H1 (cell line): ENCODE measurements around the gene MT2A. TPM values are rescaled to one million over a fixed set of nuclear protein-coding genes. Genes with fewer than 3 reads are reported as not detected.

Experiments used
- CTCF ChIA-PET: fragments of 300-600 bp; sonication (Branson Sonifier 250); formaldehyde crosslinking; loops from one replicate; lab custom pipeline; 2021; ENCODE audit not compliant: partially characterized antibody; lab: Charles Lee
- POLR2A ChIA-PET: fragments of 300-600 bp; sonication (Branson Sonifier 250); formaldehyde crosslinking; loops from one replicate; lab custom pipeline; 2021; ENCODE audit warnings: inconsistent platforms; ENCODE audit not compliant: partially characterized antibody; lab: Charles Lee
- DNase-seq, 2 experiments: peaks; one replicate each; pipeline versions ENCODE4 v3.0.0 to v3.0.0-alpha.2; 2010 to 2022; ENCODE audit warnings: low spot score in 2 of 2, low read depth in 1 of 2, mixed read lengths in 1 of 2
- FAIRE-seq: peaks from 2 replicates; lab custom pipeline; 2011; peaks lifted over from hg19 to GRCh38; lab: Jason Lieb, UNC
- H2AFZ ChIP-seq: 2 replicates; pipeline ENCODE4 v1.8.1; 2012; ENCODE audit warnings: low read length, inconsistent platforms
- H2AK5ac ChIP-seq: 2 replicates; pipeline ENCODE4 v1.6.1; 2013; ENCODE audit warnings: low read depth, low read length
- H2BK120ac ChIP-seq: replicated peaks from 2 replicates; pipeline ENCODE3; 2013; ENCODE audit warnings: low read depth, low read length, inconsistent platforms
- H2BK12ac ChIP-seq: 2 replicates; pipeline ENCODE4 v1.6.1; 2013; ENCODE audit warnings: low read depth, low read length
- H2BK15ac ChIP-seq: 2 replicates; pipeline ENCODE4 v1.6.1; 2013; ENCODE audit warnings: low read length
- H2BK20ac ChIP-seq: 2 replicates; pipeline ENCODE4 v1.6.1; 2013; ENCODE audit warnings: low read length
- H2BK5ac ChIP-seq: 2 replicates; pipeline ENCODE4 v1.6.1; 2013; ENCODE audit warnings: low read depth, low read length
- H3K14ac ChIP-seq: 2 replicates; pipeline ENCODE4 v1.6.1; 2013; ENCODE audit warnings: inconsistent platforms; ENCODE audit not compliant: insufficient read length
- H3K18ac ChIP-seq: 2 replicates; pipeline ENCODE4 v1.6.1; 2013; ENCODE audit warnings: low read length; ENCODE audit errors: extremely low read depth
- H3K23ac ChIP-seq: 2 replicates; pipeline ENCODE4 v1.6.1; 2013; ENCODE audit warnings: inconsistent platforms; ENCODE audit not compliant: insufficient read length
- H3K23me2 ChIP-seq: 2 replicates; pipeline ENCODE4 v1.6.1; 2013; ENCODE audit warnings: low read depth, low read length
- H3K27ac ChIP-seq: 2 replicates; pipeline ENCODE4 v1.6.1; 2011; ENCODE audit warnings: low read depth, low read length, inconsistent platforms
- H3K27me3 ChIP-seq, 4 experiments: replicated peaks in 1 of 4; 1 replicate in 1 of 4; 2 replicates in 3 of 4; pipeline versions ENCODE4 v1.6.1 to v1.8.1; 2011 to 2013; ENCODE audit warnings: low read length in 3 of 4, mild to moderate bottlenecking in 3 of 4, inconsistent platforms in 2 of 4, mixed read lengths in 2 of 4, moderate library complexity in 1 of 4; ENCODE audit not compliant: control insufficient read depth in 3 of 4, insufficient read depth in 3 of 4; ENCODE audit errors: extremely low read depth in 1 of 4
- H3K36me3 ChIP-seq, 4 experiments: 2 replicates each; pipeline versions ENCODE4 v1.6.1 to v1.8.1; 2011 to 2013; ENCODE audit warnings: mild to moderate bottlenecking in 4 of 4, low read length in 3 of 4, moderate library complexity in 2 of 4, control low read depth in 1 of 4, inconsistent platforms in 1 of 4; ENCODE audit not compliant: insufficient read depth in 4 of 4, control insufficient read depth in 2 of 4
- H3K4ac ChIP-seq: replicated peaks from 2 replicates; pipeline ENCODE3; 2013; ENCODE audit warnings: low read length, low read depth, mixed read lengths, inconsistent platforms; ENCODE audit not compliant: insufficient read length
- H3K4me1 ChIP-seq, 4 experiments: replicated peaks in 1 of 4; 1 replicate in 1 of 4; 2 replicates in 3 of 4; pipeline versions ENCODE4 v1.6.1 to v1.8.1; 2011 to 2013; ENCODE audit warnings: low read length in 3 of 4, inconsistent platforms in 2 of 4, mixed read lengths in 1 of 4; ENCODE audit not compliant: insufficient read depth in 4 of 4, control insufficient read depth in 3 of 4
- H3K4me2 ChIP-seq, 2 experiments: 2 replicates each; pipeline versions ENCODE4 v1.6.1 to v1.8.1; 2011 to 2013; ENCODE audit warnings: low read depth in 2 of 2, low read length in 2 of 2, control low read depth in 1 of 2, inconsistent platforms in 1 of 2, mild to moderate bottlenecking in 1 of 2; ENCODE audit not compliant: insufficient read depth in 1 of 2
- H3K4me3 ChIP-seq, 4 experiments: fragments of 200-600, 300-600 bp in 1 of 4; sonication (generic), shearing (Covaris generic), sonication (Bioruptor Twin) in 1 of 4; 2 replicates each; pipeline versions ENCODE4 v1.5.1 to v1.8.1; 2011 to 2016; ENCODE audit warnings: low read length in 4 of 4, low read depth in 3 of 4, control low read depth in 2 of 4, inconsistent platforms in 2 of 4, mild to moderate bottlenecking in 2 of 4, mixed read lengths in 1 of 4, moderate library complexity in 1 of 4; ENCODE audit not compliant: insufficient read depth in 2 of 4; ENCODE audit errors: extremely low read depth in 1 of 4
- H3K56ac ChIP-seq: replicated peaks from 2 replicates; pipeline ENCODE3; 2013; ENCODE audit warnings: low read depth, mild to moderate bottlenecking, mixed read lengths, low read length, inconsistent platforms; ENCODE audit not compliant: insufficient read length
- H3K79me1 ChIP-seq: 2 replicates; pipeline ENCODE4 v1.6.1; 2013; ENCODE audit warnings: low read depth, low read length, control low read depth
- H3K79me2 ChIP-seq, 2 experiments: 2 replicates each; pipeline versions ENCODE4 v1.6.1 to v1.8.1; 2012 to 2013; ENCODE audit warnings: low read length in 2 of 2, mild to moderate bottlenecking in 2 of 2, inconsistent platforms in 1 of 2; ENCODE audit not compliant: insufficient read depth in 2 of 2, control insufficient read depth in 1 of 2
- H3K9ac ChIP-seq, 4 experiments: replicated peaks in 1 of 4; 1 replicate in 1 of 4; 2 replicates in 3 of 4; pipeline versions ENCODE4 v1.6.1 to v1.8.1; 2011 to 2013; ENCODE audit warnings: low read depth in 3 of 4, low read length in 3 of 4, control low read depth in 2 of 4, mild to moderate bottlenecking in 2 of 4, moderate library complexity in 2 of 4, inconsistent platforms in 1 of 4; ENCODE audit errors: extremely low read depth in 1 of 4
- H3K9me3 ChIP-seq, 2 experiments: 2 replicates each; pipeline versions ENCODE4 v1.6.1 to v1.8.1; 2012 to 2013; ENCODE audit warnings: mild to moderate bottlenecking in 2 of 2, moderate library complexity in 2 of 2, control low read depth in 1 of 2, inconsistent platforms in 1 of 2, low read depth in 1 of 2, low read length in 1 of 2, mixed read lengths in 1 of 2; ENCODE audit not compliant: insufficient read depth in 2 of 2
- H4K20me1 ChIP-seq, 2 experiments: replicated peaks in 1 of 2; 2 replicates each; pipeline versions ENCODE3 to v1.8.1; 2011 to 2013; ENCODE audit warnings: inconsistent platforms in 2 of 2, low read length in 2 of 2, mild to moderate bottlenecking in 1 of 2; ENCODE audit not compliant: insufficient read depth in 2 of 2, control insufficient read depth in 1 of 2
- H4K5ac ChIP-seq: 2 replicates; pipeline ENCODE4 v1.6.1; 2013; ENCODE audit warnings: low read length, low read depth, mixed read lengths, inconsistent platforms; ENCODE audit not compliant: insufficient read length
- H4K8ac ChIP-seq: 2 replicates; pipeline ENCODE4 v1.8.0; 2013; ENCODE audit warnings: mild to moderate bottlenecking, moderate library complexity, low read length, inconsistent platforms; ENCODE audit not compliant: insufficient read depth; ENCODE audit errors: extremely low read depth
- H4K91ac ChIP-seq: replicated peaks from 2 replicates; pipeline ENCODE3; 2013; ENCODE audit warnings: low read length, mixed read lengths, inconsistent platforms; ENCODE audit not compliant: insufficient read length
- ASH2L ChIP-seq: fragments of 200-600, 300-600 bp; sonication (generic); IDR thresholded peaks from one replicate; pipeline ENCODE4 v1.7.1; 2017; ENCODE audit warnings: low read length
- BRCA1 ChIP-seq: IDR thresholded peaks from 2 replicates; pipeline ENCODE4 v1.6.1; 2012; ENCODE audit warnings: low read depth, low read length, improper control_type of control experiment
- E2F6 ChIP-seq: IDR thresholded peaks from 2 replicates; pipeline ENCODE4 v1.6.1; 2012; ENCODE audit warnings: inconsistent platforms
- EZH2 ChIP-seq: fragments of 200-600 bp; sonication (generic); IDR thresholded peaks from 2 replicates; pipeline ENCODE4 v1.7.1; 2012; ENCODE audit warnings: low read depth, mild to moderate bottlenecking, moderate library complexity, low read length, inconsistent platforms; ENCODE audit not compliant: severe bottlenecking
- KDM4A ChIP-seq: IDR thresholded peaks from one replicate; pipeline ENCODE4 v1.7.1; 2012; ENCODE audit warnings: low read depth, mild to moderate bottlenecking, moderate library complexity, low read length, inconsistent platforms; ENCODE audit not compliant: severe bottlenecking
- MAFK ChIP-seq: IDR thresholded peaks from 2 replicates; pipeline ENCODE4 v1.6.1; 2012; ENCODE audit warnings: low read depth, mild to moderate bottlenecking, improper control_type of control experiment, low read length
- NANOG ChIP-seq: IDR thresholded peaks from 2 replicates; pipeline ENCODE4 v1.6.1; 2011; ENCODE audit warnings: low read length, low read depth, mild to moderate bottlenecking, inconsistent platforms; ENCODE audit not compliant: insufficient read depth, poor library complexity, severe bottlenecking
- SUZ12 ChIP-seq: fragments of 200-600 bp; sonication (generic); IDR thresholded peaks from 2 replicates; pipeline ENCODE4 v1.6.1; 2012; ENCODE audit warnings: mild to moderate bottlenecking, inconsistent platforms, low read length, moderate library complexity, mixed read lengths
- TCF12 ChIP-seq: IDR thresholded peaks from 2 replicates; pipeline ENCODE4 v1.6.1; 2011; ENCODE audit warnings: low read depth, mild to moderate bottlenecking, low read length
- WGBS, 2 experiments: shearing (Covaris generic) in 1 of 2; methylation state at CpG; one replicate each; pipeline versions ENCODE4 v1.1.6 to v1.1.7; 2013 to 2015; ENCODE audit warnings: low lambda C conversion rate in 2 of 2, mixed read lengths in 2 of 2, inconsistent platforms in 1 of 2, low coverage in 1 of 2, missing lambda C conversion rate in 1 of 2; ENCODE audit not compliant: insufficient replicate concordance in 2 of 2, insufficient coverage in 1 of 2, insufficient read length in 1 of 2; ENCODE audit errors: extremely low coverage in 1 of 2, missing lambda C conversion rate in 1 of 2; 5-methylcytosine and 5-hydroxymethylcytosine counted together
- polyA plus RNA-seq, 7 experiments: library from polyadenylated mRNA; depleted of rRNA in 3 of 7; stranded (reverse) in 5 of 7; unstranded in 2 of 7; fragments of >200 nt in 5 of 7; fragments of 200-250 nt in 2 of 7; gene quantifications; 1 replicate in 5 of 7; 2 replicates in 1 of 7; 4 replicates in 1 of 7; pipeline versions ENCODE4 v1.2.1 to v1.2.3, GENCODE V29; 2011 to 2013; ENCODE audit warnings: missing spikeins in 2 of 7, mixed read lengths in 2 of 7
- total RNA-seq: library from RNA; stranded (reverse); fragmentation: NEBNext Ultra II Directional; extraction: Animal tissue kit (Norgen Biotek cat#: 25700); gene quantifications from 2 replicates; pipeline ENCODE4 v1.2.1, GENCODE V29; 2021

MT2A gene
- total and polyA plus RNA-seq, 2 of the 8 experiments (the other 6 are each of a cell fraction or from before 2014, with no cell fraction given), result 9.5 to 30.1 TPM

DNA sequence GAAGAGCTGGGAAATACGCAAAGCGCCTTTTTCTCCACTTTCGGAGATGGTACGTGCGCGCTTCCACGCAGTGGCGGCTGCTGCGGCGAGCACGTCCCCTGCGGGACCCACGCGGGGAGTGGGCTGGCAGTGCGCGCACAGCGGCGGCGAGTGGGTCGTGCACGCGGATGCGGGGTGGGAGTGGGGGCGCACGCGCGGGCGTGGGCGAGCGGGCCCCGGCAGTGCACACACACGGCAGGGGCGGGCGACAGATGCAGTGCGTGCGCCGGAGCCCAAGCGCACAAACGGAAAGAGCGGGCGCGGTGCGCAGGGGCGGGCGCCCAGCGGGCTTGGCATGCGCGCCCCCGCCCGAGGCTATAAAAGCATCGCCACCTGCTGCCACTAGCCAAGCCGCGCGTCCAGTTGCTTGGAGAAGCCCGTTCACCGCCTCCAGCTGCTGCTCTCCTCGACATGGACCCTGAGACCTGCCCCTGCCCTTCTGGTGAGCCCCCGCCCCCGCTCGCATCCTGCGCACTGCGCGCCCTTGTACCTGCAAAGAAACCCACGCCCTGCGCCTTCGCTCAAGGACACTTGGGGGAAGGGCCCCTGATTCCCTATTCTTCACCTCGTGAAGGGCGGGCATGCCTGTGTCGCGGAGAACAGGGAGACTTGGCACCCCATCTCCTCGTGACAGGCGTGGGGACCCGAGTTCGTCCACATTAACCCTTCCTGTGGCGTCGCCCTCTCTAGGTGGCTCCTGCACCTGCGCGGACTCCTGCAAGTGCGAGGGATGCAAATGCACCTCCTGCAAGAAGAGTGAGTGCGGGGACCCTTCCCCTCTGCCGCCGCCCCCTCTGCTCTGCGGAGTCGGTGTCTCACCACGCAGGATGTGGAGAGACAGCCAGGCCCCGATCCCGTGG is 19.0 kb upstream of the MT2A start, which contains the start of gene MT3:
MT3 (plus strand) TSS at position 388 of the 899 bp plus-strand sequence; CDS start at position 451, 63 bp downstream.
- H3K56ac ChIP-seq, result no peak within 1 kb of the TSS
- no peak within 1 kb of the TSS for H4K5ac ChIP-seq
- H2BK5ac ChIP-seq, result no peak within 1 kb of the TSS
- H4K8ac ChIP-seq, result no peak within 1 kb of the TSS
- H3K4me1 ChIP-seq, result peaks cover 0 to 13% (median 4%) of the 10 kb centered on the region in 4 experiments; a peak in 5 of 7 replicates
- H3K27me3 ChIP-seq, result peaks cover 20 to 52% (median 43%) of the 10 kb centered on the region in 4 experiments
- no peak within 1 kb of the TSS for H2BK120ac ChIP-seq
- H3K14ac ChIP-seq, result no peak within 1 kb of the TSS
- ChIA-PET POLR2A (interaction anchor here (0.6 kb wide), 1 partner anchor 47 kb away, joined by 4 read pairs; no protein-coding TSS in a partner anchor), CTCF (interaction anchor here (0.8 to 2.0 kb wide), 7 partner anchors 11 to 63 kb away, joined by 3 to 11 read pairs (median 3); no protein-coding TSS in a partner anchor)
- H3K79me1 ChIP-seq, result no peaks in the 10 kb centered on the region
- H3K79me2 ChIP-seq, result no peaks in the 10 kb centered on the region
- peaks cover 2 to 4% of the 10 kb centered on the region in 2 experiments for H4K20me1 ChIP-seq
- H3K9me3 ChIP-seq, result no peaks in the 10 kb centered on the region
- 0 out of 2 replicates have a peak within 1 kb of the TSS, but pooled peaks have one; percentile 34 for H2AFZ ChIP-seq
- 11% methylated on average over 65 of the region's 87 CpGs; no CpG with 5 or more reads in 1 of the 2 experiments for WGBS, 2 experiments
- no peak within 1 kb of the TSS; a peak in 1 of 7 replicates for H3K9ac ChIP-seq
- peak within 1 kb of the TSS; percentile 88 to 92 for H3K4me2 ChIP-seq
- FAIRE-seq (no peak), DNase-seq (peak in 1 of 2 experiments; percentile 64)
- H2BK20ac ChIP-seq, result no peak within 1 kb of the TSS
- H4K91ac ChIP-seq, result no peak within 1 kb of the TSS
- H3K23me2 ChIP-seq, result peaks cover 8% of the 10 kb centered on the region; the same call in 1 of the 2 replicates
- no peak within 1 kb of the TSS for H3K27ac ChIP-seq
- H3K4ac ChIP-seq, result no peak within 1 kb of the TSS
- H2AK5ac ChIP-seq, result no peak within 1 kb of the TSS
- H3K4me3 ChIP-seq, result peak within 1 kb of the TSS; percentile 28 to 65 (median 38)
- H3K18ac ChIP-seq, result peak within 1 kb of the TSS; percentile 32; the same call in 1 of the 2 replicates
- H2BK12ac ChIP-seq, result no peak within 1 kb of the TSS
- no peaks in the 10 kb centered on the region for H3K36me3 ChIP-seq
- H2BK15ac ChIP-seq, result no peak within 1 kb of the TSS
- no peak within 1 kb of the TSS for H3K23ac ChIP-seq
- peak; percentile 71 for TF ChIP-seq ASH2L
- TF ChIP-seq E2F6, result peak; percentile 64
- peak; percentile 82; the same call in 1 of the 2 replicates for TF ChIP-seq SUZ12
- TF ChIP-seq KDM4A, result peak; percentile 87
- TF ChIP-seq TCF12, result no peak
- TF ChIP-seq EZH2, result peak; percentile 69
- no peak for TF ChIP-seq BRCA1
- TF ChIP-seq NANOG, result no peak
- TF ChIP-seq MAFK, result no peak
